ENCODE results near the gene VPS9D1. TPM values are rescaled to one million over a fixed set of nuclear protein-coding genes. Genes with fewer than 3 reads are reported as not detected.

The VPS9D1 gene
- total RNA-seq, 1 experiment from 2014 or later: 4.2 TPM

DNA sequence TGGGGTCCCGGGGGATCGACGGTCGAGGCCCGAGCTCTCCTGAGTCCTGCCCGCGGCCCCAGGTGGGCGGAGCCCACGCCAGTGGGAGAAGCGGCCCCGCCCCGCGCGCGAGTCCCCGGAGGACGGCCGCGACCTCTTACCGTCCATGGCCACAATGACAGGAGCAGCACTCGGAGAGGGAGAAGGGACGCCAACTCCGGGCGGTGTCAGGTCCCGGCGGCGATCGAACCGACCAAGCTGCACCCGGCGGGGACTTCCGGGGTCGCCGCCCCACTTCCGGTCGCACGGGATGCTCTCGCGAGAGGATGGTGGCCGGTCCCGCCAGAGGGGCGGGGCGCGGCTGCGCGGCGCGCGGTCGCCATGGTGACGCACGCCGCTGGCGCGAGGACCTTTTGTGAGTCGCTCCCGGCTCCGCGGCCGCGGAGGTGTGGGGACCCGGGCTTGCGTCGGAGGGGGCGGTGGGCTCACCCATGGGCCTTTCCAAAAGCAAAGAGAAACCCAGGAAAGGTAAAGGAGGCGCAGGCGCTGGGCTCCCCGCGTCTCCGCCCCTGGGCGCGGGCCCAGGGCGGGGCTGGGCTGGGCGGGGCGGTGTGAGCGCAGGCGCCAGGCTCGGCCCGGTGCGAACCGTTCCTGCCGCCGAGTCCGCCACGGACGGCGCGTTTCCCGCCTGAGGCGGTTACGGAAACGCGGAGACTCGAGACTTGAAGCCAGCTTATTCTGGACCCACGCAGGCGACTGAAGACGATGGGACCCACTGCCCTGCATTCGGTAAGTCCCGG, 63.1 kb downstream of the VPS9D1 start, which contains the start of the genes CHMP1A and SPATA33 (continued):
- TF ChIP-seq, protein P1, sequence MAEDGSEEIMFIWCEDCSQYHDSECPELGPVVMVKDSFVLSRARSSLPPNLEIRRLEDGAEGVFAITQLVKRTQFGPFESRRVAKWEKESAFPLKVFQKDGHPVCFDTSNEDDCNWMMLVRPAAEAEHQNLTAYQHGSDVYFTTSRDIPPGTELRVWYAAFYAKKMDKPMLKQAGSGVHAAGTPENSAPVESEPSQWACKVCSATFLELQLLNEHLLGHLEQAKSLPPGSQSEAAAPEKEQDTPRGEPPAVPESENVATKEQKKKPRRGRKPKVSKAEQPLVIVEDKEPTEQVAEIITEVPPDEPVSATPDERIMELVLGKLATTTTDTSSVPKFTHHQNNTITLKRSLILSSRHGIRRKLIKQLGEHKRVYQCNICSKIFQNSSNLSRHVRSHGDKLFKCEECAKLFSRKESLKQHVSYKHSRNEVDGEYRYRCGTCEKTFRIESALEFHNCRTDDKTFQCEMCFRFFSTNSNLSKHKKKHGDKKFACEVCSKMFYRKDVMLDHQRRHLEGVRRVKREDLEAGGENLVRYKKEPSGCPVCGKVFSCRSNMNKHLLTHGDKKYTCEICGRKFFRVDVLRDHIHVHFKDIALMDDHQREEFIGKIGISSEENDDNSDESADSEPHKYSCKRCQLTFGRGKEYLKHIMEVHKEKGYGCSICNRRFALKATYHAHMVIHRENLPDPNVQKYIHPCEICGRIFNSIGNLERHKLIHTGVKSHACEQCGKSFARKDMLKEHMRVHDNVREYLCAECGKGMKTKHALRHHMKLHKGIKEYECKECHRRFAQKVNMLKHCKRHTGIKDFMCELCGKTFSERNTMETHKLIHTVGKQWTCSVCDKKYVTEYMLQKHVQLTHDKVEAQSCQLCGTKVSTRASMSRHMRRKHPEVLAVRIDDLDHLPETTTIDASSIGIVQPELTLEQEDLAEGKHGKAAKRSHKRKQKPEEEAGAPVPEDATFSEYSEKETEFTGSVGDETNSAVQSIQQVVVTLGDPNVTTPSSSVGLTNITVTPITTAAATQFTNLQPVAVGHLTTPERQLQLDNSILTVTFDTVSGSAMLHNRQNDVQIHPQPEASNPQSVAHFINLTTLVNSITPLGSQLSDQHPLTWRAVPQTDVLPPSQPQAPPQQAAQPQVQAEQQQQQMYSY (CRISPR knock-in tag; IDR thresholded peaks at IDR 0.05): no peak
- TF ChIP-seq KAT7 (CRISPR knock-in tag; IDR thresholded peaks at IDR 0.05; ENCODE audit: borderline replicate concordance) (no peak), ZNF263 (CRISPR knock-in tag; IDR thresholded peaks at IDR 0.05; ENCODE audit: low read depth) (no peak), GRHL2 (CRISPR knock-in tag; IDR thresholded peaks at IDR 0.05; ENCODE audit: insufficient replicate concordance, severe bottlenecking) (no peak), FOXP1 (CRISPR knock-in tag; IDR thresholded peaks at IDR 0.05; ENCODE audit: borderline replicate concordance) (peak; percentile 42; the same call in 1 of the 2 replicates)
- TF ChIP-seq, protein P2, sequence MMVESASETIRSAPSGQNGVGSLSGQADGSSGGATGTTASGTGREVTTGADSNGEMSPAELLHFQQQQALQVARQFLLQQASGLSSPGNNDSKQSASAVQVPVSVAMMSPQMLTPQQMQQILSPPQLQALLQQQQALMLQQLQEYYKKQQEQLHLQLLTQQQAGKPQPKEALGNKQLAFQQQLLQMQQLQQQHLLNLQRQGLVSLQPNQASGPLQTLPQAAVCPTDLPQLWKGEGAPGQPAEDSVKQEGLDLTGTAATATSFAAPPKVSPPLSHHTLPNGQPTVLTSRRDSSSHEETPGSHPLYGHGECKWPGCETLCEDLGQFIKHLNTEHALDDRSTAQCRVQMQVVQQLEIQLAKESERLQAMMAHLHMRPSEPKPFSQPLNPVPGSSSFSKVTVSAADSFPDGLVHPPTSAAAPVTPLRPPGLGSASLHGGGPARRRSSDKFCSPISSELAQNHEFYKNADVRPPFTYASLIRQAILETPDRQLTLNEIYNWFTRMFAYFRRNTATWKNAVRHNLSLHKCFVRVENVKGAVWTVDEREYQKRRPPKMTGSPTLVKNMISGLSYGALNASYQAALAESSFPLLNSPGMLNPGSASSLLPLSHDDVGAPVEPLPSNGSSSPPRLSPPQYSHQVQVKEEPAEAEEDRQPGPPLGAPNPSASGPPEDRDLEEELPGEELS (CRISPR knock-in tag; IDR thresholded peaks at IDR 0.05): peak; percentile 74; the same call in 1 of the 2 replicates

Other genes starting within 250 kb of the VPS9D1 start
- gene ANKRD11, start 230.3 kb downstream of the VPS9D1 start, total RNA-seq (2021): 142 to 184 TPM (median 146 TPM) in 3 replicates
- gene SPG7, start 212.5 kb downstream of the VPS9D1 start, total RNA-seq (2021): 132 to 141 TPM (median 133 TPM) in 3 replicates
- gene RPL13, start 160.2 kb downstream of the VPS9D1 start, total RNA-seq (2021): 2,631 to 3,314 TPM (median 3,295 TPM) in 3 replicates
- gene CPNE7, start 145.1 kb downstream of the VPS9D1 start, total RNA-seq (2021): 42.6 to 62.4 TPM (median 55.6 TPM) in 3 replicates
- 13.6 to 26.5 TPM (median 24.7 TPM) in 3 replicates for gene DPEP1, start 107.3 kb downstream of the VPS9D1 start, total RNA-seq (2021)
- gene CHMP1A, start 63.2 kb downstream of the VPS9D1 start, total RNA-seq (2021): 69.0 to 76.6 TPM (median 76.0 TPM) in 3 replicates
- 12.0 to 12.8 TPM (median 12.2 TPM) in 3 replicates for gene SPATA33, start 63.1 kb downstream of the VPS9D1 start, total RNA-seq (2021)
- gene CDK10, start 34.2 kb downstream of the VPS9D1 start, total RNA-seq (2021): 79.8 to 102 TPM (median 81.6 TPM) in 3 replicates
- 12.1 to 15.7 TPM (median 14.1 TPM) in 3 replicates for gene SPATA2L, start 19.2 kb downstream of the VPS9D1 start, total RNA-seq (2021)
- gene ZNF276, start 639 bp upstream of the VPS9D1 start, total RNA-seq (2021): 13.9 to 17.2 TPM (median 16.6 TPM) in 3 replicates
- gene FANCA, start 95.7 kb upstream of the VPS9D1 start, total RNA-seq (2021): 90.5 to 98.7 TPM (median 90.8 TPM) in 3 replicates
- gene SPIRE2, start 107.6 kb upstream of the VPS9D1 start, total RNA-seq (2021): 19.7 to 21.1 TPM (median 20.5 TPM) in 3 replicates
- gene TCF25, start 152.7 kb upstream of the VPS9D1 start, total RNA-seq (2021): 113 to 155 TPM (median 127 TPM) in 3 replicates
- gene MC1R, start 198.0 kb upstream of the VPS9D1 start, total RNA-seq (2021): 3.4 to 3.8 TPM (median 3.5 TPM) in 3 replicates
- 150 to 209 TPM (median 163 TPM) in 3 replicates for gene TUBB3, start 202.4 kb upstream of the VPS9D1 start, total RNA-seq (2021)
- gene DEF8, start 227.9 kb upstream of the VPS9D1 start, total RNA-seq (2021): 64.5 to 64.7 TPM (median 64.6 TPM) in 3 replicates

Data from WTC11 (cell line).